Gastroesophageal sphincter (tissue), 4 donors: Measurements from ENCODE around the gene ZNF568. TPM values are rescaled to one million over a fixed set of nuclear protein-coding genes. Genes with fewer than 3 reads are reported as not detected.
A peak's percentile ranks its signal among the peaks of the same experiment; 100 is the strongest.

Source experiments
- ATAC-seq: fragments of 150-250 bp; one replicate; pipeline ENCODE4 v1.9.1; 2016; ENCODE audit warnings: mild to moderate bottlenecking, moderate library complexity
- H3K27ac ChIP-seq, 4 donors: fragments of 200-600 bp; sonication (generic) in 3 of 4; 1 replicate in 3 of 4; 2 replicates in 1 of 4; pipeline ENCODE4 v1.5.1; 2016 to 2019
- H3K27me3 ChIP-seq: fragments of 200-600 bp; sonication (generic); one replicate; pipeline ENCODE4 v1.5.1; 2019
- H3K36me3 ChIP-seq, 2 donors: fragments of 200-600 bp; sonication (generic); one replicate each; pipeline ENCODE4 v1.5.1; 2019; ENCODE audit warnings: control low read depth in 1 of 2
- H3K4me1 ChIP-seq, 3 donors: fragments of 200-600 bp; sonication (generic); 1 replicate in 2 of 3; 2 replicates in 1 of 3; pipeline ENCODE4 v1.5.1; 2016 to 2019; ENCODE audit warnings: control low read depth in 2 of 3
- H3K4me3 ChIP-seq, 2 donors: fragments of 200-600 bp; sonication (generic); one replicate each; pipeline ENCODE4 v1.5.1; 2019; ENCODE audit warnings: mild to moderate bottlenecking in 1 of 2, moderate library complexity in 1 of 2
- H3K9me3 ChIP-seq, 3 donors: fragments of 200-600 bp; sonication (generic); one replicate each; pipeline ENCODE4 v1.5.1; 2017 to 2019; ENCODE audit warnings: control low read depth in 2 of 3
- CTCF ChIP-seq, 4 experiments: fragments of 200-600 bp in 2 of 4; fragments of 450-650 bp in 2 of 4; sonication (generic) in 1 of 4; IDR thresholded peaks; one replicate each; pipeline ENCODE4 v1.5.1; 2017 to 2019; ENCODE audit warnings: antibody characterized with exemption in 4 of 4, mild to moderate bottlenecking in 2 of 4, moderate library complexity in 2 of 4
- EP300 ChIP-seq: sonication (generic); formaldehyde crosslinking; IDR thresholded peaks from one replicate; pipeline ENCODE4 v1.6.1; 2017; ENCODE audit warnings: antibody characterized with exemption, mild to moderate bottlenecking
- POLR2A ChIP-seq, 2 donors: fragments of 450-650 bp; IDR thresholded peaks; one replicate each; pipeline ENCODE4 v1.6.1; 2017; ENCODE audit warnings: antibody characterized with exemption in 2 of 2, mild to moderate bottlenecking in 2 of 2, moderate library complexity in 1 of 2
- POLR2AphosphoS5 ChIP-seq: sonication (generic); formaldehyde crosslinking; IDR thresholded peaks from one replicate; pipeline ENCODE4 v1.6.1; 2017; ENCODE audit warnings: antibody characterized with exemption
- WGBS, 2 donors: methylation state at CpG; one replicate each; pipeline ENCODE4 v1.1.5; 2018; ENCODE audit warnings: low coverage in 1 of 2; 5-methylcytosine and 5-hydroxymethylcytosine counted together
- total RNA-seq, 4 donors: library from RNA; depleted of rRNA; stranded (reverse); fragments of >200 nt; gene quantifications; one replicate each; pipeline ENCODE4 v1.1.0, GENCODE V29; 2016

The ZNF568 gene
- total RNA-seq: 10 to 100 TPM; 10.6 to 20.7 (median 15.4) TPM

- H3K27me3 ChIP-seq: no peaks in the 10 kb centered on the region
- peak within 1 kb of the TSS; percentile 80 to 97 (median 94) for H3K27ac ChIP-seq
- ATAC-seq: peak; percentile 98
- peak in 1 of 2 donors; percentile 15 for TF ChIP-seq POLR2A (IDR thresholded peaks at IDR 0.05)
- no peak for TF ChIP-seq EP300
- peak in 3 of 4 experiments; percentile 56 to 72 (median 64) for TF ChIP-seq CTCF (IDR thresholded peaks at IDR 0.05)
- TF ChIP-seq POLR2AphosphoS5: no peak
- H3K4me3 ChIP-seq: peak within 1 kb of the TSS; percentile 79 to 85
- peaks cover 0 to 7% (median 0%) of the 10 kb centered on the region in 3 donors for H3K9me3 ChIP-seq
- H3K36me3 ChIP-seq: peaks cover 0 to 64% of the 10 kb centered on the region in 2 donors
- WGBS, 2 donors: 0 to 1% methylated on average over 17 to 22 of the region's 57 CpGs
- H3K4me1 ChIP-seq: peaks cover 0 to 23% (median 7%) of the 10 kb centered on the region in 3 donors
Observed at GRCh38 chr19:36915992-36916830, at the start of gene ZNF568, which contains the start of gene ZNF829. ZNF568 (plus strand) TSS chr19:36916332; CDS start chr19:36922771, 6,439 bp downstream. ZNF829 (minus strand) TSS chr19:36916291; CDS start chr19:36915167, 1,124 bp downstream.

- no peak overlapping the region for H3K4me3 ChIP-seq
- no peaks in the 10 kb centered on the region for H3K27me3 ChIP-seq
- WGBS, 2 donors: 90 to 97% methylated on average over 6 to 10 of the region's 10 CpGs
- no peak overlapping the region for H3K27ac ChIP-seq
- ATAC-seq: no peak
- H3K4me1 ChIP-seq: no peaks in the 10 kb centered on the region
- peaks cover 21 to 84% of the 10 kb centered on the region in 2 donors for H3K36me3 ChIP-seq
- TF ChIP-seq POLR2A (IDR thresholded peaks at IDR 0.05): no peak
- TF ChIP-seq POLR2AphosphoS5: no peak
- no peak for TF ChIP-seq CTCF (IDR thresholded peaks at IDR 0.05)
- no peak for TF ChIP-seq EP300
- H3K9me3 ChIP-seq: peaks cover 4 to 100% (median 18%) of the 10 kb centered on the region in 3 donors
Observed at GRCh38 chr19:36876993-36877938, 38.9 kb upstream of the ZNF568 start.

- Histone ChIP-seq H3K36me3 (peaks cover 43 to 94% of the 10 kb centered on the region in 2 donors), H3K4me1 (no peaks in the 10 kb centered on the region), H3K27me3 (no peaks in the 10 kb centered on the region), H3K27ac (no peak overlapping the region), H3K9me3 (peaks cover 25 to 100% (median 54%) of the 10 kb centered on the region in 3 donors), H3K4me3 (no peak overlapping the region)
- 93 to 96% methylated on average over 3 of the region's 3 CpGs for WGBS, 2 donors
- no peak for ATAC-seq
- no peak for TF ChIP-seq CTCF (IDR thresholded peaks at IDR 0.05)
Observed at GRCh38 chr19:36891768-36892357, 24.3 kb upstream of the ZNF568 start.

GRCh38 chr19:36894849-36895383, 21.2 kb upstream of the ZNF568 start:
- H3K4me3 ChIP-seq: no peak overlapping the region
- no peaks in the 10 kb centered on the region for H3K4me1 ChIP-seq
- no peak overlapping the region for H3K27ac ChIP-seq
- WGBS, 2 donors: 90 to 94% methylated on average over 2 of the region's 2 CpGs
- H3K27me3 ChIP-seq: no peaks in the 10 kb centered on the region
- peaks cover 19 to 100% (median 38%) of the 10 kb centered on the region in 3 donors for H3K9me3 ChIP-seq
- TF ChIP-seq CTCF (IDR thresholded peaks at IDR 0.05) (no peak), POLR2A (IDR thresholded peaks at IDR 0.05) (no peak), POLR2AphosphoS5 (no peak), EP300 (no peak)
- peaks cover 43 to 100% of the 10 kb centered on the region in 2 donors for H3K36me3 ChIP-seq
- ATAC-seq: no peak
